GM18520 (cell line): ENCODE data around the gene RABL2B.
"Not testable (repeated sequence)": the region's sequence is repeated elsewhere in the genome, so short reads cannot be mapped to it uniquely, and the experiment has no call there.

Experiments
- ATAC-seq: cut with Tn5 transposase; IDR thresholded peaks from one replicate; pipeline ENCODE4 v1.9.1; 2021; ENCODE audit not compliant: unreplicated experiment

Gene RABL2B

DNA sequence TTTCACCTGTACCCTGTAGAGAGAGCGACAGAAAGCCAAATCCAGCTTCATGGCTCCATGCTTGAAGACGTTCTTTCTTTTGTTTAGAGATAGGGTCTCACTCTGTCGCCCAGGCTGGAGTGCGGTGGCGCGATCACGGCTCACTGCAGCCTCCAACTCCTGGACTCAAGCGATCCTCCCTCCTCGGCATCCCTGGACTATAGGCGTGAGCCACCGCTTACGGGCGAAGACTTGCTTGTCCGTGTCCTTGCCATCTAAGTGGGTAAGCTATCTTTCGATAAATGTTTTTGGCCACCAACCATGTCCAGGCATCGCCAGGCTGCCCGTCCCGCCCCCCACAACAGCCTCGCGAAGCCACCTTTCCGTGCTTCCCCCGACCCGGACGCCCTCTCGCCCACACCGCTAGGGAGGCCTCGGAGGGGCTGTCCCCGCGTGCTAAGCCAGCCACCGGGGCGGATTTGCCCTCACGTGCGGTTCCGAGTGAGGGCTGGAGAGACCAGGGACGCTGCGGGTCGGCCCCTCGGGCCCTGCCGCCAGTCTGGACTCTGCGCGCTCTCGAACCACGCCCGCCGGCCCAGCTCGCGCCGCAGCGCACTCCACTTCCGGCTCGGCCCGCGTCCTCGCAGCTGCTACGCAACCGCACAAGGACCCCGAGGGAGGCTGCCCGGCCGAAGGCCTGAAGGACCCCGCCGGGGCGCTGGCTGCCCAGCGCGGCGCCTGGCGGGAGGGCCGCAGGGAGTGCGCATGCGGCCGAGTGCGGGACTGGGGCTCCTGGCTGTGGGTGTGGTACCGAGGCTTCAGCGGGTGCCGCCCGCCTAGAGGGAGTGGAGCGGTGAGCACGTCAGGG lies at the start of gene RABL2B:
Gene RABL2B, minus strand, starts transcription at position 604 of the 847 bp plus-strand sequence. CDS start 1,342 bp downstream, outside the sequence.
- peak; percentile 94 for ATAC-seq

DNA sequence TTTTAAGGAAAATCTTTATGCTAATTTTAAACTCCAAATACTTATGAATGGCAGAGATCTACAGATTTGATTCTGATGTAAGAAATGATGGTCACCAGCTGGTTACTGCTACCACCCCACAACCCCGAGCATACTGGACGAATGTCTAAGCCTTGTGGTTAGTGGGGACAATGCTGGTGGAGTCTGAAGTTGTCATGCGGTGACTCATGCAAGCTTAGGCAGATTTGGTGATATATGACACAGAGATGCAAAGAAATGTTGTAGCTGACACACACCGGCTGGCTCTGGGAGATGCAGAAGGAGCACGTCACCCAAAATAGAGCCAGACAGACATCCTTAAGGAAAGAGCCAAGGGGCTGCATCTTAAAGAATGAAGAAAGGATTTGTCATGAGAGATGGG lies 3.5 kb upstream of the RABL2B start:
- ATAC-seq: not testable (repeated sequence)

- ATAC-seq: not testable (repeated sequence)
Observed at GRCh38 chr22:50785289-50785688, 1.9 kb upstream of the RABL2B start.

DNA sequence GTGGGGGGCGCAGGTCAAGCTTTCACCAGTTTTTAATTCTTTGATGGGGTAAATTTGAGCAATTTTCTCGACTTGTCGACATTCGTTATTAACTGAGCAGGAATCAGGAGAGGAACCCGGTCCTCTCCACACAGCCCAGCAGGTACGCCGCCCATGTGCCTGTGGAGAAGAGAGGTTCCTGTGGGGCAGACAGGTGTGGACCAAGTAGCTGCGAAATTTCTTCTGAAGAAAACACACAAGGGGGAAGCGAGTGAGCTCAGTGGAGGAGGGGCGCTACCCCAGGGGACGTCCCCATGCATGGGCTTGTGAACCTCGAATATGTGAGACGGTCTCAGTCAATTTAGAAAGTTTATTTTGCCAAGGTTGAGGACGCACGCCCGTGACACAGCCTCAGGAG lies 442 bp upstream of the RABL2B start:
- ATAC-seq: peak; percentile 2

DNA sequence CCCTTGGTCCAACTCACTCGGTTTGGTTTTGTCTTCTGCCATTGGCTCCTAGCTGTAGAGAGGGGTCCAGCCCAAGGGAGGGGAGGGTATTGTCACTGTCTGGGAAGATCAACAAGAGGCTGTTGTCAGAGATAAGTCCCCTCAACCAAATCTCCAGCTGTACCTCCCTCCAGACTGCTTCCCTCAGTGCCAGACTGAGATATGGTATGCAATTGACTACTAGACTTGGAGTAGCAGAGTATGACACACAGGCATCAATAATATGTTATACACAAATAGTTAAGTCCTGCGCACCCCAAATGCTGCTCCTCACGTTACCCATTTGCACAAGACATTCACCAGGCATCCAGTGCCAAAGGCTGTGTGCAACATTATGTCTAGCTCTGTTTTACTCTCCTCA lies 1.2 kb downstream of the RABL2B start:
- ATAC-seq: not testable (repeated sequence)

DNA sequence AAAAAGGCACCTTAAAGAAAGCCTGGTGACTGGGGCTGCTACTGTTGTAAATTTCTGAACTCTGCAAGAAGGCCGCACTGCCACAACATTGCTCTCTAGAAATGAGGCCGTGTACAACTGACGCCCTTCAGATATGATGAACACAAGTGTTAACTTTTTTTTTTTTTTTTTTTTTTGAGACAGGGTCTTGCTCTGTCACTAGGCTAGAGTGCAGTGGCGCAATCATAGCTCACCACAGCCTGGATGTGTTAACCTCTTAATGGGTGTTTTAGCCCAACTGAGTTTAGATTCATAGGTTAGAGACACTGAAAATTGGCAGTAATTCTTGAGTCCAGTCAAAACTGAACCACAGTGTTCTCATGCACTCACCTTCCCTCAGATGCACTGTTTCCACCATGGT lies 3.2 kb downstream of the RABL2B start:
- not testable (repeated sequence) for ATAC-seq

GRCh38 chr22:50777631-50778030 lies 5.8 kb downstream of the RABL2B start:
- not testable (repeated sequence) for ATAC-seq

- not testable (repeated sequence) for ATAC-seq
Observed at GRCh38 chr22:50775132-50775531, 8.3 kb downstream of the RABL2B start.

DNA sequence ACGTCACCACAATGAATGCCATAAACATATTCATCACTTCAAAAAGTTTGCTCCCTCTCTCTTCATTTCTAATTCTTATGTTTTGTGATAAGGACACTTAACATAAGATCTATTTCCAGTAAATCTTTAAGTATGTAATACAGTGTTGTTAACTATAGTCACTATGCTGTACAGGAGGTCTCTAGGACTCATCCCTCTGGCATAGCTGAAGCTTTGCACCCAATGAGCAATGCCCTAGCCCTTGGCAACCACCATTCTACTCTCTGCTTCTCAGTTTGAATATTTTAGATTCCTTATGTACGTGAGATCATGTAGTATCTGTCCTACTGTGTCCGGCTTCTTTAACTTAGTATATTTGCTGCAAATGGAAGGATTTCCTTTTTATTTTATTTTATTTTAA lies 19.1 kb downstream of the RABL2B start:
- ATAC-seq: not testable (repeated sequence)

DNA sequence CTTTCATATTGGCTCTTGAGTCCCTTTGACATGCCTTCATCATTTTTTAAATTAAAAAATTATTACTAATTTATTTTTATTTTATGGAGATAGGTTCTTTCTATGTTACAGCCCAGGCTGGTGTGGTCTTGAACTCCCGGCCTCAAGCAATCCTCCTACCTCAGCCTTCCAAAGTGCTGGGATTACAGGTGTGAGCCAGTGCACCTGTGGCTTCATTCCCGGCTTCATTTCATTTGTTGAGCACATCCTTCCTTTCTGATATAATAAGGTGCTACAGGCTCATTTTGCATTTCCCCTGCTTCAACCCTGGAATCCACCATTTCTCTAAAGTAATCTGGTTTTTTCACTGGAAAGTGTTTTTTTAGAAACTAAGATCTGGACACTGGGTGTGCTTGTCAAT lies 21.6 kb downstream of the RABL2B start:
- ATAC-seq: not testable (repeated sequence)

DNA sequence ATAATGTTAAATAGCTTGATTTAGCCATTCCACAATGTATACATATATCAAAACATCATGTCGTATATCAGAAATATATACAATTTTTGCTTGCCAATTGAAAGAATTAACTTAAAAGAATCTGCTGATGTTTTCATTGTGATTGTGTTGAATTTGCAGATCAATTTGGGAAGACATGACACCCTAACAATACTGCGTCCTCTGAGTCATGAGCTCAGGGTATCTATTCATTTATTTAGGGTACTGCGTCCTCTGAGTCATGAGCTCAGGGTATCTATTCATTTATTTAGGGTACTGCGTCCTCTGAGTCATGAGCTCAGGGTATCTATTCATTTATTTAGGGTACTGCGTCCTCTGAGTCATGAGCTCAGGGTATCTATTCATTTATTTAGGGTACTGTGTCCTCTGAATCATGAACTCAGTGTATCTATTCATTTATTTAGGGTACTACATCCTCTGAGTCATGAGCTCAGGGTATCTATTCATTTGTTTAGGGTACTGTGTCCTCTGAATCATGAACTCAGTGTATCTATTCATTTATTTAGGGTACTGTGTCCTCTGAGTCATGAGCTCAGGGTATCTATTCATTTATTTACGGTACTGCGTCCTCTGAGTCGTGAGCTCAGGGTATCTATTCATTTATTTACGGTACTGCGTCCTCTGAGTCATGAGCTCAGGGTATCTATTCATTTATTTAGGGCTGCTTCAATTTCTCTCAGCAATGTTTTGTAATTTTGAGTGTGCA lies 23.7 kb downstream of the RABL2B start:
- ATAC-seq: not testable (repeated sequence)

DNA sequence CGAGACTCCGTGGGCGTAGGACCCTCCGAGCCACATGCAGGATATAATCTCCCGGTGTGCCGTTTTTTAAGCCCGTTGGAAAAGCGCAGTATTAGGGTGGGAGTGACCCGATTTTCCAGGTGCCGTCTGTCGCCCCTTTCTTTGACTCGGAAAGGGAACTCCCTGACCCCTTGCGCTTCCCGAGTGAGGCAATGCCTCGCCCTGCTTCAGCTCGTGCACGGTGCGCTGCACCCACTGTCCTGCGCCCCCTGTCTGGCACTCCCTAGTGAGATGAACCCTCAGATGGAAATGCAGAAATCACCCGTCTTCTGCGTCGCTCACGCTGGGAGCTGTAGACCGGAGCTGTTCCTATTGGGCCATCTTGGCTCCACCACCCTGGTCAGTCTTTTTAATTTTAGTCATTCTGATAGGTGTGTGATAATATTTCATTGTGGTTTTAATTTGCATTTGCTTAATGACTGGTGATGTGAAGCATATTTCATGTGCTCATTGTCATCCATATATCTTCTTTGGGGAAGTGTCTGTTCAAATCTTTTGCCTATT lies 26.4 kb downstream of the RABL2B start:
- not testable (repeated sequence) for ATAC-seq

- ATAC-seq: not testable (repeated sequence)
Observed at GRCh38 chr22:50756406-50756805, 27.0 kb downstream of the RABL2B start.

DNA sequence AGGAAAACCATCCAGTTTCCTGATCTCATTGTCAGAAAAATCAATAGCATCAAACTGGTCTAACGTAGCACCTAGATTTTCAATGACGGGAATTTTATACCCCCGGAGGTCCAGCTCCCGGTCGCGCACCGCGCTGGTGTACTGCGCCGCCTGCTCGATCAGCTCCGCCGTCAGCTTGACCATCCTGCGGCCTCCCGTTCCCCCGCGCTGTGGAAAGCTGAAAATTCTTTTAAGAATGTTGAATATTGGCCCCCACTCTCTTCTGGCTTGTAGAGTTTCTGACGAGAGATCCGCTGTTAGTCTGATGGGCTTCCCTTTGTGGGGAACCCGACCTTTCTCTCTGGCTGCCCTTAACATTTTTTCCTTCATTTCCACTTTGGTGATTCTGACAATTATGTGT lies 28.2 kb downstream of the RABL2B start:
- not testable (repeated sequence) for ATAC-seq

- not testable (repeated sequence) for ATAC-seq
Observed at GRCh38 chr22:50749302-50750074, 33.9 kb downstream of the RABL2B start.

- not testable (repeated sequence) for ATAC-seq
Observed at GRCh38 chr22:50748630-50749029, 34.8 kb downstream of the RABL2B start.

DNA sequence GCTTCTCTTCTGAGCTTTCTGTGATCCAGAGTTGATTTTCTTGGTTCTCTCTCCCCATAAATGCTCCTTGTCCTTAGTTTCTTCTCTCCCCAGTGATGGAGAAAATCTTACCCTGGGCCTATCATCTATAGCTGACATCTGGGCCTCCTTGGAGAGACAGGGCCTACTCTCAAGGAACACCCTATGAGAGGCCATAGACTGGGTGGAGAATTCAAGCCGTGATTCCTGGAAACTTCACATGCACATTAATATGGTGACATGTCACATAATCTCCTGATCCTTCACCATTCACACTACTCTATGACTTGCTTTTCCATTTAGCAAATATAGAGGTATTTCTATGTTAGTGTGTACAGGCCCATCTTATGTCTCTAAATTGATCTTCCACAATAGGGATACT lies 35.9 kb downstream of the RABL2B start:
- not testable (repeated sequence) for ATAC-seq

DNA sequence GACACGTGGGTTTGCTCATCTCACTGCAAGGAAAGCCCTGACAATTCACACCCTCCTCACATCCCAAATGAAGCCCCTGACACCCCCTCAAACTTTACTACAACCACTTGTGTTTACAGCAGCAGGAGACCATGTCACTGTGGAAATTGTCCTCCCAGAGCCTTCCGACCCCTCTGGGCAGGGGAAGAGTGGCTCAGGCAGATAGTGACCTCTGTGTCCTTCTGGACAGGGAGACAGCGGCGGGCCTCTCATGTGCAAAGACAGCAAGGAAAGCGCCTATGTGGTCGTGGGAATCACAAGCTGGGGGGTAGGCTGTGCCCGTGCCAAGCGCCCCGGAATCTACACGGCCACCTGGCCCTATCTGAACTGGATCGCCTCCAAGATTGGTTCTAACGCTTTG lies 39.0 kb downstream of the RABL2B start:
- not testable (repeated sequence) for ATAC-seq

- not testable (repeated sequence) for ATAC-seq
Observed at GRCh38 chr22:50740714-50741113, 42.7 kb downstream of the RABL2B start.

DNA sequence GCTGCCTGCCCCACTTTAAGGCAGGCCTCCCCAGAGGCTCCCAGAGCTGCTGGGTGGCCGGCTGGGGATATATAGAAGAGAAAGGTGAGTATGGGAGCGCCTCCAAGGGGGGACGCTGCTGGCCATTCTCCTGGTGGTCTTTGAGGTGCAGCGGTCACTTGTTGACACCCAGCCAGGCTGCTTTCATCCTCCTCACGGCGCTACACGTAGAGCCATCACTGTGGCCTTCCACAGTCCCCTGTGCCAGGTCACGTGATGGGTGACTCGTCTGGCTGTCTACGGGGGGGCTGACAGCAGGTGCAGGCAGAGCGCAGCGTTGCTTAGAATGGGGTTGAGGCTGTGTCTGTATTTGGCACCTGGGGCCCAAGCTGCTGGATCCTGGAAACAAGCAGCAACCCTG lies 43.5 kb downstream of the RABL2B start:
- no peak for ATAC-seq

DNA sequence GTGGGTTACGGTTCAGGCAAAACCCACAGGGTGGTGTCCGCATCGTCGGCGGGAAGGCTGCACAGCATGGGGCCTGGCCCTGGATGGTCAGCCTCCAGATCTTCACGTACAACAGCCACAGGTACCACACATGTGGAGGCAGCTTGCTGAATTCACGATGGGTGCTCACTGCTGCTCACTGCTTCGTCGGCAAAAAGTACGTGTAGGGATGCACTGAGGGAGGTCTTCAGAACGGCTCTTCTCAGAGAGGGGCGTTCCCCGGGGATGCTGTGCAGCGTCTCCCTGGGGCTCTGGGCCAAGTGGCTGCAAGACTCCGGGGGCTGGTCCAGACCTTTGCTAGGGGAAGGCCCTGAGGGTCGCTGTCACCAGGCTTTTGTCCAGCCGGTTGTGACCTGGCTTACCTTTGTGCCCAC lies 44.2 kb downstream of the RABL2B start:
- ATAC-seq: no peak
